ENCODE measurements around the gene DPEP2NB.
A peak's percentile ranks its signal among the peaks of the same experiment; 100 is the strongest.

The DPEP2NB gene

GRCh38 chr16:67969254-67970039 is 46.3 kb downstream of the DPEP2NB start:
- ChIA-PET POLR2A (no interaction called here), CTCF (interaction anchor here (0.8 to 1.9 kb wide), 5 partner anchors 24 to 115 kb away, joined by 3 to 5 read pairs (median 3); partner anchors contain the start of gene NFATC3)
- TF ChIP-seq CTCF (IDR thresholded peaks at IDR 0.05; ENCODE audit: control extremely low read depth, extremely low read depth, low read depth, missing control alignments) = no peak
- peak; percentile 53 for DNase-seq (ENCODE audit: extremely low spot score)

- ChIA-PET POLR2A (interaction anchor here (0.6 kb wide), 1 partner anchor 103 kb away, joined by 3 read pairs; no protein-coding TSS in a partner anchor), CTCF (interaction anchor here (0.8 to 1.8 kb wide), 2 partner anchors 27 to 72 kb away, joined by 3 to 5 read pairs; no protein-coding TSS in a partner anchor)
- TF ChIP-seq CTCF (IDR thresholded peaks at IDR 0.05; ENCODE audit: control extremely low read depth, extremely low read depth, low read depth, missing control alignments) = no peak
- peak; percentile 98 for DNase-seq (ENCODE audit: extremely low spot score)
These were observed 47.1 kb downstream of the DPEP2NB start, which contains the start of gene SLC12A4 for GRCh38 chr16:67968400-67969253. TSS of gene SLC12A4 (minus strand) at chr16:67968637. CDS start at chr16:67968553, 84 bp downstream.

GRCh38 chr16:67967958-67968399 is 47.7 kb downstream of the DPEP2NB start:
- TF ChIP-seq CTCF (IDR thresholded peaks at IDR 0.05; ENCODE audit: control extremely low read depth, extremely low read depth, low read depth, missing control alignments) = no peak
- ChIA-PET CTCF (interaction anchor here (1.7 to 1.8 kb wide), 2 partner anchors 23 to 73 kb away, joined by 5 read pairs; no protein-coding TSS in a partner anchor), POLR2A (interaction anchor here (0.6 kb wide), 1 partner anchor 103 kb away, joined by 3 read pairs; no protein-coding TSS in a partner anchor)
- peak; percentile 57 for DNase-seq (ENCODE audit: extremely low spot score)

GRCh38 chr16:67967183-67967957 is 48.3 kb downstream of the DPEP2NB start:
- DNase-seq (ENCODE audit: extremely low spot score) = no peak
- TF ChIP-seq CTCF (IDR thresholded peaks at IDR 0.05; ENCODE audit: control extremely low read depth, extremely low read depth, low read depth, missing control alignments) = peak; percentile 23
- POLR2A ChIA-PET = no interaction called here
- CTCF ChIA-PET = interaction anchor here (0.8 to 2.1 kb wide), 6 partner anchors 14 to 74 kb away, joined by 3 to 6 read pairs (median 4); no protein-coding TSS in a partner anchor

- TF ChIP-seq CTCF (IDR thresholded peaks at IDR 0.05; ENCODE audit: control extremely low read depth, extremely low read depth, low read depth, missing control alignments) = no peak
- ChIA-PET POLR2A (no interaction called here), CTCF (interaction anchor here (0.8 to 2.1 kb wide), 8 partner anchors 11 to 150 kb away, joined by 3 to 6 read pairs (median 3); no protein-coding TSS in a partner anchor)
- DNase-seq (ENCODE audit: extremely low spot score) = no peak
These were observed 49.0 kb downstream of the DPEP2NB start for GRCh38 chr16:67966549-67967182.

All from GM10248 (cell line).